Fibroblast of skin of right quadriceps (primary cell): ENCODE results near the gene RPRD2.

ENCODE experiments used
- DNase-seq: peaks from one replicate; pipeline ENCODE4 v3.0.0-alpha.2; 2013

Gene RPRD2

DNA sequence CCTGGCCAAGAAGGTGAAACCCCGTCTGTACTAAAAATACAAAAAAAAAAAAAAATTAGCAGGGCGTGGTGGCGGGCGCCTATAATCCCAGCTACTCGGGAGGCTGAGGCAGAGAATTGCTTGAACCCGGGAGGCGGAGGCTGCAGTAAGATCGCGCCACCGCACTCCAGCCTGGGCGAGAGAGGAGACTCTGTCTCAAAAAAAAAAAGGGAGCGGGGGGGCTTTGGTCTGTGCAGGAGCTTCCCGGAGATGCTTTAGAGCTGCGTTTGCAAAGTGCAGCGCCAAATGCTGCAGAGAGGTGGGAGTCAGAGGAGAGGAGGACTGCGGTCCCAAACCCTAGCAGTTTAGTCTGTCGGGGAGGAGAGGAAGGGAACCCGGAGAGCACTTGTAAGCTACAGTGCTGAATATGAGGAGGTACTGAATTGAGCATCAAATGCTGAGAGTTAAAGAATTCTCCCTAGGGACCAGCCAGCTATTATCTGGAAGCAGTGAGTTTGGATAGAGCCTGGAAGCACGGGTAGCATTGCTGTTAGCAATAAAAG, 152.2 kb downstream of the RPRD2 start:
- no peak for DNase-seq

DNA sequence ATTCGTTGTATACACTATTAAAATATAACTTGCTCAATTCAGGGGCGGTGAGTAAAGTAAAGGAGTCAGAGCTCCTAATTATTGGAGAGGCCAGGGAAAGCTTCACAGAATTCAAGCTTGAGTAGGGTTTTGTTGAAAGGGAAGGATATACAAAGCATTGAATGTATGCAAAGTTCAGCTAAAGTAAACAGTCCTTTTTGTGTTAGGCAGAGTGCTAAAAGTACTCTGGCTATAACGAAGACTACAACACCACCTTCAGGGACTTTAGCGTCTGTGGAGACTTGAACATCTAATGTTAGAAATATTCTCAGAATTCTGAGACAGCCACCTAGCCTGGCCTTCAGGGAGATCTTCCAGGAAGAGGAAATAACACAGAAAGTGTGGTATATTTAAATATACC, 152.7 kb downstream of the RPRD2 start:
- DNase-seq, result no peak

DNA sequence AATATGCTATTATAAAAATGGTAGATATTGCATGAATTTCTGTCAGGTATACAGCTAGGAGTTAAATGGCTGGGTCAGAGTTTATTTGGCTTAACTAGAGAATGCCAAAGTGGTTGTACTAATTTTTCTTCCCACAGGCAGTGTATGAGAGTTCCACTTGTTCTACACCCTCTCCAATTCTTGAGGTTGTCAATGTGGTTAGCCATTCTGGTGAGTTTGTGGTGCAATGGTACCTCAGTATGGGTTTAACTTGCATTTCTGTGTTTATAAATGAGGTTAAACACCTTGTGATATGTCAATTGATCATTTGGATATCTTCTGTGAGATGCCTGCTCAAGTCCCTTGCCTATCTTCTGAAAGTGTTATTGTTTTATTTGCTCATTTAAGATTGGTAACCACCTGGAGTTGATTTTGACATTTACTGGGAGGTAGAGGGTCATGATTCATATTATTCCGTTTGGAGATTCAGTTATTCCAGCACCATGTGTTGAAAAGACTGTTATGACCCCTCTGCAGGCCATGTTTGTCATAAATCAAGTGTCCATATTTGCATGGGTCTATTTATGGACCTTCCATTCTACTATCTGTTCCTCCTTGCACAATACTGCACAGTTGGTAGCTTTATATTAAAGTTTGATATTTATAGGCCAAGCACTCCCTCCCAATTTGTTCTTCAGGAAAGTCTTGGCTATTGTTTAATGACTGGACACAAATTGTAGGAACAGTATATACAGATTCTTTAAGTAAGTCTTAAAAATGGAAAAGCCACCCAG, 157.4 kb downstream of the RPRD2 start:
- no peak for DNase-seq

DNA sequence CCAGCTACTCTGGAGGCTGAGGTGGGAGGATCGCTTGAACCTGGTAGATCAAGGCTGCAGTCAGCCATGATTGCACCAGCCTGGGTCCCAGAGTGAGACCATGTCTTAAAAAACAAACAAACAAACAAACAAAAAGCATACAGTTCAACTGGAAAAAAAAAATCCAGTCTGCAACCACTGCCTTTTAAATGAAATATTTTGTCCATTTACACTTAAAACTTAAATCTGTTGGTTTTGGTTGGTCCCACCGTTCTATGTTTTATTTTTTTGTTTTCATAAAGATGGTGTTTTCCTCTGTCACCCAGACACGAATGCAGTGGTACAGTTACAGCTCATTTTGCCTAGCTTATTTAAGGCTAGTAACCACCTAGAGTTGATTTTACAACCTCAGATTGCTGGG, 161.4 kb downstream of the RPRD2 start:
- DNase-seq, result no peak
